Endothelial cell of umbilical vein (primary cell): Measurements from ENCODE around the gene STARD13. TPM values are rescaled to one million over a fixed set of nuclear protein-coding genes. Genes with fewer than 3 reads are reported as not detected.

Experiments
- BruUV-seq: library from RNA; stranded (reverse); fragments of 400-500 nt; replicated peaks from 2 replicates; lab custom pipeline; 2021; lab: Mats Ljungman, UMichigan
- CTCF ChIA-PET: fragments of 300-600, 350-600 bp; sonication (Branson Sonifier 250); formaldehyde crosslinking; loops from one replicate; lab custom pipeline; 2021; ENCODE audit warnings: antibody characterized with exemption, inconsistent platforms; lab: Charles Lee
- POLR2A ChIA-PET: fragments of 300-600, 350-600 bp; sonication (Branson Sonifier 250); formaldehyde crosslinking; loops from one replicate; lab custom pipeline; 2021; ENCODE audit warnings: antibody characterized with exemption, inconsistent platforms; lab: Charles Lee
- DNase-seq: peaks from one replicate; pipeline ENCODE4 v3.0.0-alpha.2; 2011; ENCODE audit warnings: low read depth, low spot score
- FAIRE-seq: peaks from 2 replicates; lab custom pipeline; 2011; peaks lifted over from hg19 to GRCh38; lab: Jason Lieb, UNC
- H2AFZ ChIP-seq: 2 replicates; pipeline ENCODE4 v1.6.0; 2012; ENCODE audit warnings: low read depth, low read length, control low read depth, inconsistent platforms
- H3K27ac ChIP-seq: 2 replicates; pipeline ENCODE4 v1.5.1; 2011; ENCODE audit warnings: low read depth, mild to moderate bottlenecking, control low read depth, low read length, moderate library complexity; ENCODE audit not compliant: insufficient read depth
- H3K27me3 ChIP-seq, 2 experiments: 2 replicates each; pipeline versions ENCODE4 v1.6.0 to v1.6.1; 2011; ENCODE audit warnings: low read length in 2 of 2, mixed read lengths in 1 of 2; ENCODE audit not compliant: control insufficient read depth in 2 of 2, insufficient read depth in 2 of 2
- H3K36me3 ChIP-seq, 2 experiments: 2 replicates in 1 of 2; 3 replicates in 1 of 2; pipeline ENCODE4 v1.5.1; 2011; ENCODE audit warnings: low read length in 2 of 2, mild to moderate bottlenecking in 1 of 2, moderate library complexity in 1 of 2; ENCODE audit not compliant: control insufficient read depth in 2 of 2, insufficient read depth in 2 of 2; ENCODE audit errors: extremely low read depth in 1 of 2
- H3K4me1 ChIP-seq: 3 replicates; pipeline ENCODE4 v1.5.1; 2011; ENCODE audit warnings: mild to moderate bottlenecking, low read length; ENCODE audit not compliant: control insufficient read depth, insufficient read depth; ENCODE audit errors: extremely low read depth
- H3K4me2 ChIP-seq: 2 replicates; pipeline ENCODE4 v1.6.1; 2011; ENCODE audit warnings: low read length, control low read depth, mixed read lengths; ENCODE audit not compliant: insufficient read depth
- H3K4me3 ChIP-seq, 3 experiments: fragments of 200-600 bp in 1 of 3; sonication (generic), shearing (Covaris generic) in 1 of 3; replicated peaks in 1 of 3; 2 replicates each; pipeline ENCODE4 v1.5.1; 2011 to 2016; ENCODE audit warnings: control low read depth in 3 of 3, low read length in 3 of 3, mild to moderate bottlenecking in 2 of 3, inconsistent platforms in 1 of 3, low read depth in 1 of 3, moderate library complexity in 1 of 3; ENCODE audit not compliant: insufficient read depth in 1 of 3
- H3K79me2 ChIP-seq: 2 replicates; pipeline ENCODE4 v1.6.0; 2012; ENCODE audit warnings: low read length, inconsistent platforms; ENCODE audit not compliant: control insufficient read depth, insufficient read depth
- H3K9ac ChIP-seq: replicated peaks from 2 replicates; pipeline ENCODE3; 2011; ENCODE audit warnings: low read length, control low read depth; ENCODE audit not compliant: insufficient read depth; ENCODE audit errors: extremely low read depth
- H3K9me1 ChIP-seq: replicated peaks from 3 replicates; pipeline ENCODE4 v1.6.0; 2011; ENCODE audit warnings: mild to moderate bottlenecking, low read length; ENCODE audit not compliant: control insufficient read depth, insufficient read depth; ENCODE audit errors: extremely low read depth
- H3K9me3 ChIP-seq: replicated peaks from 2 replicates; pipeline ENCODE4 v1.5.1; 2012; ENCODE audit warnings: low read length, inconsistent platforms; ENCODE audit not compliant: control insufficient read depth, insufficient read depth
- H4K20me1 ChIP-seq: replicated peaks from 2 replicates; pipeline ENCODE3; 2011; ENCODE audit warnings: mild to moderate bottlenecking, low read length; ENCODE audit not compliant: control insufficient read depth, insufficient read depth; ENCODE audit errors: extremely low read depth
- CTCF ChIP-seq, 2 donors: IDR thresholded peaks; 1 replicate in 1 of 2; 2 replicates in 1 of 2; pipeline ENCODE4 v1.5.1; 2011; ENCODE audit warnings: low read length in 2 of 2, mild to moderate bottlenecking in 2 of 2, moderate library complexity in 2 of 2, control low read depth in 1 of 2, inconsistent platforms in 1 of 2, low read depth in 1 of 2; ENCODE audit not compliant: insufficient read depth in 1 of 2; ENCODE audit errors: extremely low read depth in 1 of 2
- EZH2 ChIP-seq: IDR thresholded peaks from 2 replicates; pipeline ENCODE4 v1.6.1; 2012; ENCODE audit warnings: borderline replicate concordance, low read depth, mild to moderate bottlenecking, moderate library complexity, low read length, inconsistent platforms; ENCODE audit not compliant: severe bottlenecking
- FOS ChIP-seq: IDR thresholded peaks from 2 replicates; pipeline ENCODE4 v1.6.1; 2011; ENCODE audit warnings: mild to moderate bottlenecking, low read length, moderate library complexity, borderline replicate concordance; ENCODE audit not compliant: insufficient read depth
- GATA2 ChIP-seq: IDR thresholded peaks from 2 replicates; pipeline ENCODE4 v1.7.0; 2011; ENCODE audit warnings: low read depth, mild to moderate bottlenecking, moderate library complexity, mixed read lengths, low read length; ENCODE audit not compliant: insufficient read length, insufficient read depth
- JUN ChIP-seq: IDR thresholded peaks from 2 replicates; pipeline ENCODE4 v1.6.1; 2011; ENCODE audit warnings: borderline replicate concordance, low read depth; ENCODE audit not compliant: insufficient read length, insufficient read depth
- MYC ChIP-seq: IDR thresholded peaks from one replicate; pipeline ENCODE4 v1.6.1; 2011; ENCODE audit warnings: mild to moderate bottlenecking, low read depth, low read length
- POLR2A ChIP-seq: IDR thresholded peaks from 2 replicates; pipeline ENCODE4 v1.6.1; 2012; ENCODE audit warnings: low read depth, mild to moderate bottlenecking, control low read depth, low read length
- POLR2AphosphoS5 ChIP-seq: IDR thresholded peaks from 2 replicates; pipeline ENCODE4 v1.6.1; 2012; ENCODE audit warnings: low read depth, mild to moderate bottlenecking, control low read depth, low read length, moderate library complexity; ENCODE audit not compliant: insufficient read depth
- dilution Hi-C: fragments of 300-500 bp; cut with MboI; formaldehyde crosslinking; loops from one replicate; pipeline ENCODE4 v1.15.0; 2019; ENCODE audit warnings: low sequenced_read_pairs; ENCODE audit not compliant: extremely low pct_ligation_motif_present
- intact Hi-C: fragments of 100-400 bp; cut with micrococcal nuclease; formaldehyde crosslinking; loops from one replicate; pipeline ENCODE4 v1.10.0; 2022
- polyA plus RNA-seq, 4 experiments: library from polyadenylated mRNA; depleted of rRNA in 3 of 4; stranded (reverse) in 3 of 4; unstranded in 1 of 4; fragments of >200 nt; gene quantifications; 2 replicates each; pipeline versions ENCODE4 v1.2.1 to v1.2.3, GENCODE V29; 2011 to 2012; ENCODE audit warnings: missing spikeins in 1 of 4
- total RNA-seq: library from RNA; stranded (reverse); gene quantifications from 2 replicates; pipeline ENCODE4 v1.2.3, GENCODE V29; 2021

STARD13 gene
- total and polyA plus RNA-seq, 2 donors (not counting 3 experiments of a cell fraction or from before 2014, with no cell fraction given), result 11.0 to 47.7 TPM

GRCh38 chr13:33103457-33103856 lies 182.1 kb downstream of the STARD13 start:
- TF ChIP-seq FOS (no peak), MYC (no peak), EZH2 (no peak)
- FAIRE-seq, result no peak
- Histone ChIP-seq H3K4me2 (no peak overlapping the region), H3K36me3 (peaks cover 10 to 16% of the 10 kb centered on the region in 2 experiments), H4K20me1 (no peaks in the 10 kb centered on the region), H3K27ac (no peak overlapping the region), H3K4me3 (no peak overlapping the region), H3K9ac (no peak overlapping the region), H3K9me3 (no peaks in the 10 kb centered on the region), H3K27me3 (no peaks in the 10 kb centered on the region), H3K9me1 (no peaks in the 10 kb centered on the region), H3K79me2 (no peaks in the 10 kb centered on the region), H2AFZ (no peak overlapping the region), H3K4me1 (no peaks in the 10 kb centered on the region)
- CTCF ChIA-PET, result interaction anchor here (0.8 kb wide), 1 partner anchor 46 kb away, joined by 3 read pairs; no protein-coding TSS in a partner anchor
- POLR2A ChIA-PET, result no interaction called here
- intact Hi-C loops, result no loop called here
- no TSS peak for BruUV-seq
- dilution Hi-C loops, result no loop called here
- DNase-seq, result no peak

GRCh38 chr13:33101835-33102234 lies 183.7 kb downstream of the STARD13 start:
- H3K4me1 ChIP-seq, result no peaks in the 10 kb centered on the region
- no peak for FAIRE-seq
- no peaks in the 10 kb centered on the region for H3K79me2 ChIP-seq
- H3K9ac ChIP-seq, result no peak overlapping the region
- ChIA-PET POLR2A (no interaction called here), CTCF (no interaction called here)
- H3K27me3 ChIP-seq, result no peaks in the 10 kb centered on the region
- no TSS peak for BruUV-seq
- no peak for DNase-seq
- no peak overlapping the region for H3K4me2 ChIP-seq
- H2AFZ ChIP-seq, result no peak overlapping the region
- no peak overlapping the region for H3K4me3 ChIP-seq
- intact Hi-C loops (no loop called here), dilution Hi-C loops (no loop called here)
- TF ChIP-seq JUN (no peak), POLR2A (no peak), MYC (no peak), POLR2AphosphoS5 (peak; percentile 17), EZH2 (no peak), GATA2 (no peak), FOS (no peak), CTCF (IDR thresholded peaks at IDR 0.05; ENCODE audit: extremely low read depth in 1 of 2, insufficient read depth in 1 of 2, low read depth in 1 of 2, low read length in 2 of 2) (no peak)
- peaks cover 5 to 16% of the 10 kb centered on the region in 2 experiments for H3K36me3 ChIP-seq
- H3K27ac ChIP-seq, result no peak overlapping the region
- H3K9me1 ChIP-seq, result no peaks in the 10 kb centered on the region
- H3K9me3 ChIP-seq, result no peaks in the 10 kb centered on the region
- H4K20me1 ChIP-seq, result no peaks in the 10 kb centered on the region
